GM21360 (cell line): ENCODE measurements around the gene ZBTB21.
"Not testable (repeated sequence)": the region's sequence is repeated elsewhere in the genome, so short reads cannot be mapped to it uniquely, and the experiment has no call there.

Source experiments
- ATAC-seq: cut with Tn5 transposase; IDR thresholded peaks from one replicate; pipeline ENCODE4 v1.9.1; 2021; ENCODE audit warnings: mild to moderate bottlenecking, moderate library complexity; ENCODE audit not compliant: unreplicated experiment

ZBTB21 gene

DNA sequence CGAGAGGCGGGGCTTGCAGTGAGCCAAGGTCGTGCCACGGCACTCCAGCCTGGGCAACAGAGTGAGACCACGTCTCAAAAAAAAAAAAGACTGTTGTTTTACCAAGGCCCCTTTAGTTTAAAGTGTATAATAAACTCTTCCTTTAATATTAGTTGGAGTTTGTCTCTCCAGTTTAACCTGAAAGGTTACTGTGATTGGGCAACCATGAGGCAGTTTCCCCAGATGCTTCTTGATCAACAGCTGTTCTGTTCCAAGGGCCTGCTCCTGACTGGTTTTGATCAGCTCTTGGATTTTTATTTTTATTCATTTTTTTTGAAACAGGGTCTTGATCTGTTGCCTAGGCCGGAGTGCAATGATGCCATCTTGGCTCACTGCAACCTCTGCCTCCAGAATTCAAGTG lies 38.3 kb downstream of the ZBTB21 start:
- ATAC-seq: no peak

DNA sequence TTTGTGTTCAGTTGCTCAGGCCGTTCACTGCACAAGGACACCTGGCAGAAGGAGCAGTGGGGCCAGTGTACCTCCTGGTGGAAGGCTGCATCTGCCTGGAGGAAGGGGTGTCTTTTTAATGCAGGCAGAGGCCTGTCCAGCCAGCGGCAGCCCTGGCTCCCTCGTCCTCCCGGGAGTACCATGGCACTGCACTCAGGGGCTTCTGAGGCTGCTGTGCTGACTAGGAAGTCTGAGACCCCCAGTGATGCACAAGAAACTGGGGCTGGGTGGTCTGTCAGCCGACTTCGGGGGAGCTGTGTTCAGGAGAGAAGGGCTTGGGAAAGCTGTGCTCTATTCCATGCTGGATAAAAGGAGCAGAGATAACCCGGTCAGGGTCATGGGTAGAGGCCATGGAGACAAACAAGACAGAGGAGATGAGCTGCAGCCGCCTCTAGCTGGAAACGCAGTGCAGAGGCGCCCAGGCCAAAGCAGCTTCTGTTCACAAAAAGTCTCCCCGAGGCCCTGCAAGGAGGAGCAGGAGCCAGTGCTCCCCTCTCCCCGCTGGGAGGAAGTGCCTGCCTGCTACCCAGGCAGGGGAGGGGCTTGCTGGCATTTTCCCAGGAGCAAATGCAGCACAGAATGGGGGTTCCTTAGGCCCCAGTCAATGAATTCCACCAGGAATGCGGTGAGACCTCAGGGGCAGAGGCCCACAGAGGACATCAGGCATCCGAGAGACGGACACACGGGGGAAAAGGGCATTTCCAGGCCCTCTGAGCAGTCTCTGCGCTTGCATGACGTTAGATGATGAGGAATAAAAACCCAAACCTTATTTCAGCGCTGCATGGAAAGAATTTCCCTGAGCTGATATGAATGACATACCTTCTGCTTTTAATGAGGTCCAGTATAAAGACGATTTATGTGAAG lies 39.2 kb downstream of the ZBTB21 start:
- no peak for ATAC-seq

DNA sequence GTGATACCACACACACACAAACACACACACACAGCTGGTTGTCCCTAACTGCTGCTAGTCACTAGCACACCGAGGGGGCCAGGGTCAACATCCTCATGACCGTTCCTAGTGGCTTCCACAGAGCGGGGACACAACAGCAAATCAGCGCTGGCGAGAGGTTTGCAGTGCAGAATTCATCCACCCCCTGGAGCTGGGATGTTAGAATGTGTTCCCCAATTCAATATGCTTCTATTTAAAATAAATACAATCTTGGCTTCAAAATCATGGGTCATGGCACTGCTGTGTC lies 40.1 kb downstream of the ZBTB21 start:
- no peak for ATAC-seq

DNA sequence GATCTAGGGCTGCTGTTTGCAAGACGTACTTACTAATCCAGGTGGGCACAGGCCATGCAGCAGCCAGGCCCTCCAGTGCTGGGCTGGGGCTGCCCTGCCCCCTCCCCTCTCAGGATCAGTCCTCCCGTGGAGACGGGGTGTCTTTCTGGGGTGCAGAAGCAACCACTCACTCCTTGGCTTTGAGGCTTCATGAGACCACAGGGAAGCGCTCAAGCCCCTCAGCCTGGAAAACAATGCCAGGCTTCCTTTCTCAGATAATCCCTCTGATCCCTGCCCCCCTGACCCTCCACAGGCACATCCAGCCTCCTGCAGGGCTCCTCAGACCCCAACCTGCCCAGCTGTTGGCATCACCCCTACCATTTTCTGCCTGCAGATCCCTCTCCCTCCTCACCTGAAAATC lies 42.5 kb downstream of the ZBTB21 start:
- ATAC-seq: no peak

DNA sequence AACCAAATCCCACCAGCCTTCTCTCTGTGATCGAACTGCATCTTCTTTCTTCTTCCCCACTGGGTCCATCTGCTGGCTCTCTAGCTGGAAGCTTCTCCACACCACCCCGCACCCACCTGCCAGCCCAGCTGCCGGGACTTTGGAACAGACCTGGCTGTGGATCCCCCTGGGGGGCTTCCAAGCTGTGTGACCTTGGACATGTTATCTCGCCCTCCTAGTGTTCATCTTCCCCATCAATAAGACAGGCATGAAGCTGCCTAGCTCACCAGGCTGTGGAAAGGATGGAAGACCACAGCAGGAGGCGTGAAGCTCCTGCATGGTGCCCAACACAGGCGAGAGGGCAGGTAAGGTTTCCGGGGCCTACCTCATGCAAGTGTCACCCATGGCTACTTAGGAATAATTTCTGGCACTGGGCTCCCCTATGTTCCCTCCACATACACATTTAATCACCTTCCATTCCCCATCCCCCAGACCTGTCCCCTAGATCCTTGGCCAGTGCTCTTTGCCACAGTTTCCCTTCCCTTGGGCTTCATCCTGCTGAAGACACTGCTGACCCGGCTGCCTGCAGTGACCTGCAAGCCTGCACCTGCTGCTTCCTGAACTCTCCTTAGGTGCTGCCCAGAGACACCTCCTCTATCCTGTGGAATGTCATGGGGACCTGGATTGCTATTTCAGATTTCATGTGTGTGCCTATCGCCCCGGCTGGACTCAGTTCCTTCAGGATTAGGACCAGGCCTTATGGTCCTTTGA lies 43.1 kb downstream of the ZBTB21 start:
- no peak for ATAC-seq

DNA sequence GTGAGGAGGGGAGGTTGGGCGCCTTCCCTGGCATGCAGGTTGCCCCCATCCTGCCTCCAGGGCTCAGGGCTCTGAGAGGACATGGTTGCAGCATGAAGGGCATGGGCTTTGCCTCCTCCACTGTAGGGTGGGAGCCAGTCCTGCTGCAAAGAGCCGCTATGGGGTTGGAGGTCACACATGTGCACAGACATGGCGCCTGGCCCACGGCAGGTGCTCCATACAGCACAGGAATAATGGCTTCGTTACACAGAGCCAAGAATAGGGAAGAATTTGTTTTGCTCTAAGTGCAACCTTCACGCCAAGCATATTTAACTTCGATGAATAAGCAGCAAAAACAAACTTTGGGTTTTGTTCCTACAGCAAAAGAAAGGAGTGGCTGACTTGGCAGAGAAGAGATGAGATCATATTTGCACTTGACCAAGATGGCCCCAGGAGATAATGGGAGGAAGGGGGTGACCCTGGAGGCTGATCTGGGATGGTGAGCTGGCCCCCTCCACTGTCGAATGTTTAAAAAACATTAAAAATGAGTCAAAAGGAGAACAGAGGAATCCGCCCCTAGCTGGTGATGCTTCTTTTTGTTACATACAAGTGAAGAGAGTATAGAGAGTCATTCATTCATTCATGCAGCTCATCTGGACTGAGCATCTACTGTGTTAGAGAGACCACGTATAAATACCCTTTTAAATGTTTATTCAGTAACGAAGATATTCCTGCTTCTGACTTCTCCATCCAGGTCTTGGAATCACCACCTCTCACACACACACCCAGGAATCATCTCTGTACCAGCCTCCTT lies 43.9 kb downstream of the ZBTB21 start:
- no peak for ATAC-seq

DNA sequence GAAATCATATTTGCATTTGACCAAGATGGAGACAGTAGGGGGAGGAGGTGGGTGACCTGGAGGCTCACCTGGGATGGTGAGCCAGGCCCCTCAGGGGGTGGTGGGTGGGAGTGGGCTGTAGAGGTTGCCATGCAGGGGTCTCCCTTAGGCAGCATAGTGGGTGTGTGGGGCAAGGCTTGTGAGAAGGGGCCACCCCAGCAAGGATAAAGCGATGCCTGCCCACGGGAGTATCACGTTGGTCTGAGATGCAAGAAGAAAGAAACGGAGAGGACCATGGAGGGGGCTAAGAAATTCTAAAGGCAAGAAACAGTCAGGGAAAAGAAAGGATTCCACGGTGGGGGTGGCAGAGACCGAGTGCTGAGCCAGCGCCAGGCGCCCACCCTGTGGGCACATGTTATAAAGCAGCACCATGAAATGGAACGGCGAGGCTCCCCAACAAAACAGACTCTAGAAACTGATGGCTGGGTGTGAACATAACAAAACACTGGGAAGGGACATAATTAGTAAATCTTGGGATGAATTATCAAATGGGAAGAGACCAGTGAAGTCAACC lies 44.6 kb downstream of the ZBTB21 start:
- ATAC-seq: no peak

DNA sequence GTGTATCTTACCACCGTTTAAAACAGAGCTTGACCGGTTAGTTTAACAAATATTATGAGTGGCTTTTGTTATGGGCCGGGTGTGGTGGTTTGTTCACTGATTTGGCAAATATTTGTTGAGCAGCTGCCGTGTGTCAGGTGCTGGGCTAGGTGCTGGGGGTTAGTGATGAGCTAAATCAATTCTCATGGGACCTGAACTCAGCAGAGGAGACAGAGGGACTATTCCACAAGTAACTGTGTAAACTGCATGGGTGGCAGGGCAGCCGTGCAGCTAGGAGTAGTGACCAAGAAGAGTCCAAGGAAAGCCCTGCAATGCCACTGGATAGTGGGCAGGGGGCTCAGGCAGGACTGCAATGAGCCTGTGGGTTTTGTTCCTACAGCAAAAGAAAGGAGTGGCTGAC lies 45.1 kb downstream of the ZBTB21 start:
- ATAC-seq: no peak

DNA sequence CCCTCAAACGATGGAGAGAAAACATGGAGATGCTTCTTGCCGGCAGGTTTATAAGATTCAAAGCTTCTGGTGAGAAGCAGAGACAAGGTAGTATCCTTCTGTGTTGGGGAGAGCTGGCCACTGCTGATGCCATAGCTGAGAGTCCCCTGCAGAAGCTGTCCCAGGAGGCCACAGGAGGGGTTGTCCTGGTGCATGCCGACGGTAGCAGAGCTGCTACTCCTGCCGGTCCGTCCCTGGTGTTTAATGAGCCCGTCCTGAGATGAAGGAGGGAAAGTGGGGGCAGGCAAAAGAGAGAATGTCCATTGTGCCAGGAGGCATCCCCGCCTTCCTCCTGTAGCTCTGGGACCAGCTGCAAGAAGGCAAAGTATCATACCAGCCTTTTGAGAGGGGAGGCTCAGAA lies 46.0 kb downstream of the ZBTB21 start:
- no peak for ATAC-seq

DNA sequence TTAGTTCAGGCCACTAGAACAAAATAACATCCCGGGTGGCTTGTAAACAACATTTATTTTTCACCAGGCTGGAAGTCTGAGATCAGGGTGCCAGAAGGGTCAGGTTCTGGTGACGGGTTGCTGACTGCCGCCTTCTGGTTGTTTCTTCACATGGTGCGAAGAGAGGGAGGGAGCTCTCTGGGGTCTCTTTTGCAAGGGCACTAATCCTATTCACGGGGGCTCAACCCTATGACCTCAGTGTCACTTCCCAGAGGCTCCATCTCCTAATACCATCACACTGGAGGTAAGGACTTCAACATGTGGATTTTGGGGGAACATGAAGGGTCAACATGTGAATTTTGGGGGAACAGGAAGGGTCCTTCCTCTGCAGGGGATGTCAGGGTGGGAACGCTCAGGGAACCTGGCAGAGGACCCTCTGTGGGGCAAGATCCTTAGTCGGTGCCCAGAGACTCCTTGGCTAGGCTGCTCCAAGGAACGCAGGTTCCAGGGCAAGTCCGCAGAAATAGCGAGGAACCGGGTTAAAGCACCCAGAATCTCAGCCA lies 47.7 kb downstream of the ZBTB21 start:
- ATAC-seq: no peak

DNA sequence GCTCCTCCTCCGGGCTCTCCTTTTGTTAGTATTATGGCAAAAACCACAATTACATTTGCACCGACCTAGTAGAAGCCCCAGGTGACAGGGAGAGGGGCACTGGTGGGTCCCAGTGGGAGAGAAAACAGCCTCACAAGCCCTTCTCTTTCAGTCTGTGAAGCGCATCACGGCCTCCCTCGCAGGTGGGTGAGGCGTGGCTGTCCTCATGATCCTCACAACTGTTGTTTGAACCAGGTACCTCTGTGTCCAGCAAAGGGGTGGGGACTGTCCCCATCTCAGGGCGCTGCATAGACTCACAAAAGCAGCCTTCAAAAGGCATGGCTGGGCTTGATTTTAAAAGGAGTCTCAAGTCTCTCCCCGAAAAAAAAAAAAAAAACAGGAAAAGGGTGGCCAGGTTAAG lies 48.4 kb downstream of the ZBTB21 start:
- ATAC-seq: no peak

DNA sequence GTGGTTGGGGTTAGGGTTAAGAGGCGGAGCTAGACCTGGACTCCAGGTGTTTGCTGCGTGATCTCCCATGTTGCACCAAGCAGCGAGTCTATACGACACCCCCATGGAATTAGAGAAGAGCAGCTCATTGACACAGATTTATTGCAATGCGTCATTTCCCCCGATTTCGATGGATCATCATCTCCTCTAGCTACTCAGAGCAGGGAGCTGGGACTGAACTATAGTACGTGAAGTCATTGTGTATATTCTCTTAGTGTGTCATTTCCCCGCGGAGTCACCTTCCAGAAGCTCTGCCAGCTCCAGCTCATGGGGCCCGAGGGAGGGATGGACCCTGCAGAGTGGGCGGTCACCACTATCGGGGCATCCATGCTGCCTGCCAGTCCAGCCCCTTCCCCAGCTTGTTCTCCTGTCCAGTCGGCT lies 48.9 kb downstream of the ZBTB21 start:
- ATAC-seq: no peak

DNA sequence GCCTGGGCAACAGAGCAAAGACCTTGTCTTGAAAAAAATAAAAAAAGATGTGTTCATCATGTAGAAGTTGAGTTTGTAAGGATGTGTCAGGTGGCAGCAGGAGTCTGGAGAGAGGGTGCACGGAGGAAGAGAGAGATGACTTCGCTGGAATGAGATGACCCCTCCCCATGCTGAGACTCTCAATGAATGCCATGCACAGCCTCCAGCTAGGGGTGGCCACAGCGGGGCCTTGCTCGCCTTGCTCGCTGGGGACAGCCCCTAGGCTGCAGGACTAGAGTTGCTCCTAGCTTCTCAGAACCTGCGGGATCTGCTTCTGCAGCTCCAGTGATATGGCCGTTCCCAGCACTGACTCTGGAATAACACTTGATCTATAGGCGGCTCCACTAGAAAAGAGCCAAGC lies 49.8 kb downstream of the ZBTB21 start:
- no peak for ATAC-seq

DNA sequence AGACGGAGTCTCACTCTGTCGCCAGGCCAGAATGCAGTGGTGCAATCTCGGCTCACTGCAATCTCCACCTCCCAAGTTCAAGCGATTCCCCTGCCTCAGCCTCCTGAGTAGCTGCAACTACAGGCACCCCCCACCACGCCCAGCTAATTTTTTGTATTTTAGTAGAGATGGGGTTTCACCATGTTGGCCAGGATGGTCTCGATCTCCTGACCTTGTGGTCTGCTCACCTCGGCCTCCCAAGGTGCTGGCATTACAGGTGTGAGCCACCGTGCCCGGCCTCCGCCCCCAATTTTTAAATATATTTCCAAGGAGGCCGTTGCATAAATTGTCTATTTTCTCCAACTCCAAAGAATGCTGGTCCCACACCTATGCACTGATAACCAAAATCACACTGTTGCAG lies 50.5 kb downstream of the ZBTB21 start:
- ATAC-seq: not testable (repeated sequence)

DNA sequence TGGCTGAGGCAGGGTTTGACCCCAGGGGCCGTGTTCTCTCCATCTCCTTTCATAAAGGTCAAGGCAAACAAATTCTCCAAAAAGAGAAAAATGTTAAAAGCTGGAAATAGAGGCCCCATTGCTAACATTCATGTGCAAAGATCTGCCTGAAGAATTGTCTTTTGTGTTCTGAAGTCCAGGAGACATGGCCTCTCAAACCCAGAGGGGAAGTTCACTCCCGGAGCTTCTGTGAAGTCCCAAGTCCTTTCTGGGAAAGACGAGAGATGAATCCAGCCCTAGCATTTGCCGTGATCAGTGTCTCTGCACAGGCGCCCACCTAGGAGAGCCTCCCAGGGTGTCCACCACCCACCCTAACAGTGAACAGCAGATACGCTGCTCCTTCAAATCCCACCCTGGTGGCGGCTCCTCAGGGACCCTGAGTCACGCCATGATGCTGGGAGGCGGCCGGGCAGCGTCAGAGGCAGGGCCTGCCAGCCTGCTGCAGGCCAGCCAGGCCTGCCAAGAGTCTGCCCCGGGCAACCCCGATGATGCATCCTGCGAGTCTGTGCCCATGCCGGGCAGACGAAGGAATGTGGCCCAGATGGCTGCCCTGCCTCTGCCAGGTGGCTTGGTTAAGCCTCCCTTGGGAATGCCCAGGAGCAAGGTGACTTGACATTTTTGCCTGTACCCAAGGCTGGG lies 51.1 kb downstream of the ZBTB21 start:
- ATAC-seq: no peak

DNA sequence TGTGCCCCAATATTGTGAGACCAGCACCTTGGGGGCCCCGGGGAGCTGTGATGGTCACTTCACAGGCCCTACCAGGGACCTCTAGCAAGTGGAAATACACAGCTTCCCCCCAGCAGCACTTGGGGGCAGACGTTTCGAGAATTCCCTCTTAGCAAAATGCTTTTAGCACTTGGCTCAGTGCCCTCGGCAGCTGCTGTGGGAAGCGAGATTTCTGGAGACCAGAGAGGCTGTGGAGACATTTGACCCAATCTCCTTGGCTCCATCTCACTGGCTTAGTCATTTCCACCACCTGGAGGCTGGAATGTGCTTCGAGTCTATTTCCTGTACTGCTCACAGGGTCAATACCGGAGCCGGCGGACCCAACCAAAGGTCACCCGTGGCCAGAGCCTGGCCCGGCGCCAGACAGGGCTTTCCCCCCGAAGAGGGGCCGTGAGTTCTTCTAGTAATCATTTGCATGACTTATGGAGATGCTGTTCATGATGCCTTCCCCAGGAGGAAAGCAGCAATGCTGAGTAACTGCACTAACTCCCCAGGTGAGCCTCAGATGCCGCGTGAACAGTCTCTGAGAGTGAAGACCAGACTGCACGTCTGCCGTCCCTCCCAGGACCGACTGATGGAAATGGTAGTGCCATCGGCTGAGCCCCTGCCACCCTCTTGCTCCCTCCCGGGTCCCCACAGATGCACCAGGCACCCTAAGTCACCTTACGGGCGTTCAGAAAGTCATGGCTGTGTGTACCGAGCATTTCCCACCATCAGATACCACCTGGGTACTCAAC lies 52.0 kb downstream of the ZBTB21 start:
- ATAC-seq: no peak

DNA sequence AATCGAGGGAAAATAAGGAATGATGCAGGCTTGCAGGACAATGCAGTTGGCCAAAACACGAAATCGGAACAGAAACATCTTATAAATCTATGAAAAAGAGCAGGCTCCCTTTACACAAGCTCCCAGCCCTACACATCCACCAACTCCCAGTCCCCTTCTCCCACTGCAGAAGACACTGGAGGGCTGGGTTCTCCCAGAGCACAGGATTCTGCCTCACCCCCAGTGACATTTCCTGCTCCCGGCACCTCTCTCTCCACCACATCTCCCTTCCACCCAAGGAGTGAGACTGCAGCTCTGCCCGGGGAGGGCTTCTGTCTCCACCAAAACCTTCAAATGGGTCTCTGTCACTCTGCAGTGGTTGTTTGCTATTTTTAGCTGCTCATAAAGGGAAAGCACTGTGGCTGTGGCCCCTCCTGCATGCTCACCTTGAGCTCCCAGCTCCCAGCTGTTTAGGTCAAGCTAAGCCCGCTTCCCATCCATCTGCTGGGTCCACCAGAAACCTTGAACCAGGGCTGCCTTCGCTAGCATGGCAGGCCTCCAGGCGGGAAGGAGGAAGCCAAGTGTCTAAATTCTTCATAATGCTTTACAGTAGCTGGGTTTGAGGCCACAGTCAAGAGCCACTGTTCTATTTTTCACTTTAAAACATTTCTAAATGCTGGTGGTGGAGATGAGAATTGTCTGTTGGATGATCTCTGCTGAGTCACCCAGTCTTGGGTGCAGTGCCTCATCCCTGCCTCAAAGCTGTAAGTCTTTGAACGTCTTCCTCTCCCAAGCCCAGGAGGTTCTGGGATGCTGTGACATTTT lies 53.0 kb downstream of the ZBTB21 start:
- no peak for ATAC-seq

DNA sequence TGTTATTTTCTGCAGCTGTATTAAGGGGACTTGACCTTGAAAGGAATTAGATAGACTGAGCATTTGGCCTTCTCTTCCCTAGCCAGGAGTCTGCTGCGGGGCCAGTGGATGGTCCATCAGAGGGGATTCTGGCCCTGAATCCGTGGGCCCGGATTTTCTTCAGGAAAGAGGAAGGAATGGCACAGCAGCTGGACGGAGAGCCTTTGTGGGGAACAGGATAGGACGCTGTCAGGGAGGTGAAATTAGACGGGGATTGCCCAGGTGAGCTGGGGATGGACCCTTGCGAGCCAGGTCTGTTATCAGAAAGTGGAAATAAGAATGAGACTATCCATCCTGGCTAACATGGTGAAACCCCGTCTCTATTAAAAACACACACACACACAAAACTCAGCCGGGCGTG lies 54.6 kb downstream of the ZBTB21 start:
- ATAC-seq: no peak
